Hepatocyte (in vitro differentiated cells): Measurements from ENCODE around the gene DYNC2H1. TPM values are rescaled to one million over a fixed set of nuclear protein-coding genes. Genes with fewer than 3 reads are reported as not detected.

ENCODE experiments used
- DNase-seq: peaks from one replicate; pipeline ENCODE4 v3.0.0-alpha.2; 2016; ENCODE audit warnings: low spot score
- H2AFZ ChIP-seq: fragments of 200-600 bp; sonication (generic); 2 replicates; pipeline ENCODE4 v1.6.0; 2016; ENCODE audit warnings: antibody characterized with exemption, mild to moderate bottlenecking
- H3K27ac ChIP-seq: fragments of 200-600 bp; sonication (generic); 2 replicates; pipeline ENCODE4 v1.5.1; 2016; ENCODE audit warnings: mild to moderate bottlenecking
- H3K27me3 ChIP-seq: fragments of 200-600 bp; sonication (generic); 2 replicates; pipeline ENCODE4 v1.6.1; 2016
- H3K36me3 ChIP-seq: fragments of 200-600 bp; sonication (generic); replicated peaks from 2 replicates; pipeline ENCODE4 v1.5.1; 2016; ENCODE audit warnings: low read depth; ENCODE audit not compliant: insufficient read depth
- H3K4me1 ChIP-seq: fragments of 200-600 bp; sonication (generic); 2 replicates; pipeline ENCODE4 v1.5.1; 2016; ENCODE audit warnings: mild to moderate bottlenecking, moderate library complexity; ENCODE audit not compliant: insufficient read depth
- H3K4me2 ChIP-seq: fragments of 200-600 bp; sonication (generic); 2 replicates; pipeline ENCODE4 v1.6.0; 2016
- H3K4me3 ChIP-seq: fragments of 200-600 bp; sonication (generic); 2 replicates; pipeline ENCODE4 v1.5.1; 2016; ENCODE audit warnings: mild to moderate bottlenecking
- H3K79me2 ChIP-seq: fragments of 200-600 bp; sonication (generic); 2 replicates; pipeline ENCODE4 v1.6.0; 2017; ENCODE audit warnings: mild to moderate bottlenecking
- H3K9me2 ChIP-seq: fragments of 200-600 bp; sonication (generic); replicated peaks from 2 replicates; pipeline ENCODE4 v1.6.0; 2017; ENCODE audit warnings: mild to moderate bottlenecking; ENCODE audit not compliant: insufficient read depth
- H3K9me3 ChIP-seq: fragments of 200-600 bp; sonication (generic); 2 replicates; pipeline ENCODE4 v1.5.1; 2016; ENCODE audit warnings: low read depth, mild to moderate bottlenecking
- H4K20me1 ChIP-seq: fragments of 200-600 bp; sonication (generic); 2 replicates; pipeline ENCODE4 v1.6.0; 2016; ENCODE audit warnings: mild to moderate bottlenecking; ENCODE audit not compliant: insufficient read depth, poor library complexity, severe bottlenecking
- EZH2 ChIP-seq: fragments of 200-600 bp; sonication (generic); IDR thresholded peaks from 2 replicates; pipeline ENCODE4 v1.6.1; 2016; ENCODE audit warnings: antibody characterized with exemption, mild to moderate bottlenecking, borderline replicate concordance
- EZH2phosphoT487 ChIP-seq: fragments of 200-600 bp; sonication (generic); IDR thresholded peaks from one replicate; pipeline ENCODE4 v1.6.1; 2018; ENCODE audit warnings: antibody characterized with exemption, mild to moderate bottlenecking, low read depth, moderate library complexity; ENCODE audit not compliant: unreplicated experiment, severe bottlenecking
- WGBS: methylation state at CpG from one replicate; pipeline ENCODE4 v1.1.6; 2016; ENCODE audit warnings: low lambda C conversion rate; ENCODE audit errors: missing lambda C conversion rate; 5-methylcytosine and 5-hydroxymethylcytosine counted together
- polyA plus RNA-seq: library from polyadenylated mRNA; unstranded; fragments of >200 nt; fragmentation: Nextera tagmentation; extraction: Ambion mirVana; gene quantifications from 2 replicates; pipeline ENCODE4 v1.2.1, GENCODE V29; 2016
- total RNA-seq: library from RNA; depleted of rRNA; stranded (reverse); fragments of >200 nt; gene quantifications from 2 replicates; pipeline ENCODE4 v1.2.3, GENCODE V29; 2014
- TF ChIP-seq, protein P1 (sequence below): fragments of 200-600 bp; sonication (generic); IDR thresholded peaks from 2 replicates; pipeline ENCODE4 v1.5.1; 2016; ENCODE audit warnings: antibody characterized with exemption, mild to moderate bottlenecking; ENCODE audit not compliant: poor library complexity

The DYNC2H1 gene
- total and polyA plus RNA-seq, 2 experiments from 2014 or later, result 4.4 to 16.9 TPM

DNA sequence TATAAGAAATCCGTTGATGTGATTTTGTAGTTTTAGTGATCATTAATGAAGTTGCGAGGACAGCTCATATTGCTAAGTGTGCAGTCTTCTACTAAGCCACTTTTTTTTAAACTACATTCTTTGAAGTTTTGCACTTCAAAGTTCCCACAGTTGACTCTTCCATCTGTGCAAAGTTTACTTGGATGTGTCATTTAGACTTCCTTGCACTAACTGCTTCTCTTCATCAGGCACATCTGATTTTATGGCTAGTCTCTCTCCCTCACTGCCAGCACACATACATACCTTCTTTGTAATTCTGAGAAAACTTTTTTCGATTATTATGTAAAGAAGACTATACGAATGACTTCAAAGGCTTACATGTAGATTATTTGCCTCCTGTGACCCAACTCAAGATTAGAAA is 250.0 kb downstream of the DYNC2H1 start:
- H3K4me1 ChIP-seq, result no peaks in the 10 kb centered on the region
- no peak for DNase-seq
- no peaks in the 10 kb centered on the region for H3K9me3 ChIP-seq
- no peaks in the 10 kb centered on the region for H3K9me2 ChIP-seq
- H3K27ac ChIP-seq, result no peak overlapping the region
- no peaks in the 10 kb centered on the region for H3K79me2 ChIP-seq
- H3K36me3 ChIP-seq, result no peaks in the 10 kb centered on the region
- WGBS, result 70% methylated on average over 4 of the region's 4 CpGs
- TF ChIP-seq, protein P1, sequence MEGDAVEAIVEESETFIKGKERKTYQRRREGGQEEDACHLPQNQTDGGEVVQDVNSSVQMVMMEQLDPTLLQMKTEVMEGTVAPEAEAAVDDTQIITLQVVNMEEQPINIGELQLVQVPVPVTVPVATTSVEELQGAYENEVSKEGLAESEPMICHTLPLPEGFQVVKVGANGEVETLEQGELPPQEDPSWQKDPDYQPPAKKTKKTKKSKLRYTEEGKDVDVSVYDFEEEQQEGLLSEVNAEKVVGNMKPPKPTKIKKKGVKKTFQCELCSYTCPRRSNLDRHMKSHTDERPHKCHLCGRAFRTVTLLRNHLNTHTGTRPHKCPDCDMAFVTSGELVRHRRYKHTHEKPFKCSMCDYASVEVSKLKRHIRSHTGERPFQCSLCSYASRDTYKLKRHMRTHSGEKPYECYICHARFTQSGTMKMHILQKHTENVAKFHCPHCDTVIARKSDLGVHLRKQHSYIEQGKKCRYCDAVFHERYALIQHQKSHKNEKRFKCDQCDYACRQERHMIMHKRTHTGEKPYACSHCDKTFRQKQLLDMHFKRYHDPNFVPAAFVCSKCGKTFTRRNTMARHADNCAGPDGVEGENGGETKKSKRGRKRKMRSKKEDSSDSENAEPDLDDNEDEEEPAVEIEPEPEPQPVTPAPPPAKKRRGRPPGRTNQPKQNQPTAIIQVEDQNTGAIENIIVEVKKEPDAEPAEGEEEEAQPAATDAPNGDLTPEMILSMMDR, result no peak
- TF ChIP-seq EZH2phosphoT487, result no peak
- no peak for TF ChIP-seq EZH2
- H3K27me3 ChIP-seq, result no peaks in the 10 kb centered on the region
- no peaks in the 10 kb centered on the region for H4K20me1 ChIP-seq
- no peak overlapping the region for H3K4me3 ChIP-seq
- no peak overlapping the region for H2AFZ ChIP-seq
- H3K4me2 ChIP-seq, result no peak overlapping the region

DNA sequence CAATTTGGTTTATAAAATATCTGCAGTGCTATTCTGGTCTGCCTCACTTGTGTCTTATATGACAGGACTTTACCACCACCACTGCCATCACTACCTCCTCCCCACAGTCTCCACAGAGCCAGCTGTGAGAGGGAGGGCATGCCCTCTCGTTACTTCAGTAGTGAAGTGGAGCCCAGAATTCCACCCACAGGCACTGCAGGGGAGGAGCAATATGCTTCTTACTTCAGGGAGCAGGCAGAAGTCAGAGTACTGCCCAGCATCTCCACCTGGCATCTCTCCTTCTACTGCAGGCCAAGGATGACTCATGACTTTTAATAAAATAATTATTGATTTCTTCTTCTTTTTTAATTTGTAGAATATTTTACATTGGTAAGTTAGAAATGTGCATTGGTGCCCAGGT is 255.5 kb downstream of the DYNC2H1 start:
- 60% methylated on average over 1 of the region's 1 CpG for WGBS

DNA sequence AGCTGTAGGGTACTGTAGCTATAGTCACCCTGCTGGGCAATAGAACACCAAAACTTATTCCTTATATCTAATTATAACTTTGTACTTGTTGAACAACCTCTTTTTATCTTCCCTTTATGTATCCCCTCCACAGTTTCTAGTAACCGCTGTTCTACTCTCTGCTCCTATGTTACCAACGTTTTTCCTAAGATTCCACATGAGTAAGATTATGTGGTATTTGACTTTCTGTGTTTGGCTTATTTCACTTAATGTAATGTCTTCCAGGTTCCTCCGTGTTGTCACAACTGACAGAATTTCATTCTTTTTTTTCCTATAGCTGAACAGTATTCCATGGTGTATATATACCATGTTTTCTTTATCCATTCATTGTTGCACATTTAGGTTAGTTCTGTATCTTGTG is 258.4 kb downstream of the DYNC2H1 start:
- H3K4me2 ChIP-seq, result no peak overlapping the region
- H3K36me3 ChIP-seq, result no peaks in the 10 kb centered on the region
- no peak overlapping the region for H3K4me3 ChIP-seq
- 76% methylated on average over 3 of the region's 3 CpGs for WGBS
- no peak overlapping the region for H2AFZ ChIP-seq
- no peaks in the 10 kb centered on the region for H3K79me2 ChIP-seq
- no peaks in the 10 kb centered on the region for H3K4me1 ChIP-seq
- H3K27me3 ChIP-seq, result no peaks in the 10 kb centered on the region
- H3K9me2 ChIP-seq, result no peaks in the 10 kb centered on the region
- DNase-seq, result no peak
- no peaks in the 10 kb centered on the region for H3K9me3 ChIP-seq
- no peak overlapping the region for H3K27ac ChIP-seq
- no peaks in the 10 kb centered on the region for H4K20me1 ChIP-seq
- TF ChIP-seq, protein P1, result no peak
- TF ChIP-seq EZH2phosphoT487 (no peak), EZH2 (no peak)

More for the DNA sequence above, 255.5 kb downstream of the DYNC2H1 start:
- H3K27ac ChIP-seq, result no peak overlapping the region
- peak overlapping the region; percentile 39 for H3K4me2 ChIP-seq
- no peak overlapping the region for H2AFZ ChIP-seq
- H3K9me3 ChIP-seq, result no peaks in the 10 kb centered on the region
- H3K4me1 ChIP-seq, result no peaks in the 10 kb centered on the region
- no peaks in the 10 kb centered on the region for H3K9me2 ChIP-seq
- H3K4me3 ChIP-seq, result no peak overlapping the region
- TF ChIP-seq EZH2phosphoT487, result no peak
- TF ChIP-seq, protein P1, result no peak
- TF ChIP-seq EZH2, result no peak
- no peaks in the 10 kb centered on the region for H3K27me3 ChIP-seq
- no peaks in the 10 kb centered on the region for H4K20me1 ChIP-seq
- H3K79me2 ChIP-seq, result no peaks in the 10 kb centered on the region
- DNase-seq, result no peak
- no peaks in the 10 kb centered on the region for H3K36me3 ChIP-seq

DNA sequence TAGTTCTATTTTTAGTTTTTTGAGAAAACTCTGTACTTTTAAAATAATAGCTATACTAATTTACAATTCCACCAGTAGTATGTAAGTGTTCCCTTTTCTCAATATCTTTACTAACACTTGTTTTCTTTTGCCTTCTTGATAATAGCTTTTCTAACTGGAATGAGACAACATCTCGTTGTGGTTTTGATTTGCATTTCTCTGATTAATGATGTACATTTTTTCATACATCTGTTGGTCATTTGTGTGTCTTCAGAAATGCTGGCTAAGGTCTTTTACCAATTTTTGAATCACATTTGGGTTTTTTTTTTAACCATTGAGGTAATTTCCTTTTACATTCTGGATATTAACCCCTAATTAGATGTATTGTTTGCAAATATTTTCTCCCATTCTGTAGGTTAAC is 258.9 kb downstream of the DYNC2H1 start:
- 83% methylated on average over 1 of the region's 1 CpG for WGBS
- Histone ChIP-seq H3K4me3 (no peak overlapping the region), H3K27ac (no peak overlapping the region)

More for the DNA sequence above, 258.9 kb downstream of the DYNC2H1 start:
- TF ChIP-seq EZH2 (no peak), EZH2phosphoT487 (no peak)
- TF ChIP-seq, protein P1, result no peak
- Histone ChIP-seq H3K79me2 (no peaks in the 10 kb centered on the region), H3K27me3 (no peaks in the 10 kb centered on the region), H3K4me1 (no peaks in the 10 kb centered on the region), H3K9me3 (no peaks in the 10 kb centered on the region), H3K4me2 (no peak overlapping the region), H2AFZ (no peak overlapping the region), H3K9me2 (no peaks in the 10 kb centered on the region), H3K36me3 (no peaks in the 10 kb centered on the region), H4K20me1 (no peaks in the 10 kb centered on the region)
- no peak for DNase-seq
